Amniotic epithelial cell (primary cell): ENCODE results near the gene ITGB5.
"Not testable (repeated sequence)": the region's sequence is repeated elsewhere in the genome, so short reads cannot be mapped to it uniquely, and the experiment has no call there.

Experiments used
- DNase-seq: peaks from one replicate; pipeline ENCODE4 v3.0.0-alpha.2; 2010; ENCODE audit warnings: low read depth

ITGB5 gene

DNA sequence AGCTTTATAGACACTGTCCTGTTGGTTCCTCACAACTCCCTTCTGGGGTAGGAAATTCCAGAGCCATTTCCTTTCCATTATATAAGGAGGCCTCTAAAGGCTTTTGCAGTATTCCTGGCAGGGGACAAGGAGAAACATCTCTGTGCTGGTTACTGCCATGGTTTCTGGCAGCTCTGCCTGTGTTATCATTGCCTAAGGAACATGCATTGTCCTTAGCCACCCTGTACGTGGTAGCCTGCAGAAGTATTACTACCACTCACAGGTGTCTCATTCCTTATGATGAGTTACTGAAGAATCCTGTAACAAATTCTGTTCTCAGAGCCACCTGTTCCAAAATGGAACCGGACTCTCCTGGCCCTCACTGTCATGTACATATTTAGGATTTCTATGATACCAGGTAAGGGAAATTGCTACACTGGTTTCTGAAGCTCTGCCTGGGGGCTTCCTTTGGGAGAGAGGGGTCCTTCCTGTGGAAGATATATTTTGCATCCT is 98.9 kb downstream of the ITGB5 start:
- DNase-seq: no peak

DNA sequence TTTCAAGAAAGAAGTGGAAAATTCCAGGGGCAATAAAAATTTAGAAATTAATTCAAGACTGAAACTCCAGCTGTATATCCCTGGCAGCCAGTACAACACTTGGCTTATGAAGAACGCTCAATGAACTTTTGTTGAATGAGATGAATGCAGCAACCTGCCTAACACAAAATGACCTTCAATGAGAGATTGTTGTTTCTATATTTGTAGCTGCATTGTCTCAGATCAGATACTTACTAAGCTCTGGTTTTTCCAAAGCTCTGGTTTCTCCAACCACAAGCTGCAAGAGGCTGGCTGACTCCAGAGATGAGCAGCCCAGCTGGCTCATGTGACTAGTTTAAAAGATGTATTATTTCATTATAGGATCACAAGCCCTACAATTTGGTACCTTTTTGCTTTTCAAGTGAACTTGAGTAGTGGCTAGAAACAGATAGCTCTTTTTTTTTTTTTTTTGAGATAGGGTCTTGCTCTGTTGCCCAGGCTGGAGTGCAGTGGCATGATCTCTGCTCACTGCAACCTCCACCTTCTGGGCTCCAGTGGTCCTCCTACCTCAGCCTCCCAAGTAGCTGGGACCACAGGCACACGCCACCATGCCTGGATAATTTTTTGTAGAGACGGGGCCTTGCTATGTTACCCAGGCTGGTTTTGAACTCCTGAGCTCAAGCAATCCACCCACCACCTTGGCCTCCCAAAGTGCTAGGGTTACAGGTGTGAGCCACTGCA is 99.5 kb downstream of the ITGB5 start:
- DNase-seq: peak; percentile 84

DNA sequence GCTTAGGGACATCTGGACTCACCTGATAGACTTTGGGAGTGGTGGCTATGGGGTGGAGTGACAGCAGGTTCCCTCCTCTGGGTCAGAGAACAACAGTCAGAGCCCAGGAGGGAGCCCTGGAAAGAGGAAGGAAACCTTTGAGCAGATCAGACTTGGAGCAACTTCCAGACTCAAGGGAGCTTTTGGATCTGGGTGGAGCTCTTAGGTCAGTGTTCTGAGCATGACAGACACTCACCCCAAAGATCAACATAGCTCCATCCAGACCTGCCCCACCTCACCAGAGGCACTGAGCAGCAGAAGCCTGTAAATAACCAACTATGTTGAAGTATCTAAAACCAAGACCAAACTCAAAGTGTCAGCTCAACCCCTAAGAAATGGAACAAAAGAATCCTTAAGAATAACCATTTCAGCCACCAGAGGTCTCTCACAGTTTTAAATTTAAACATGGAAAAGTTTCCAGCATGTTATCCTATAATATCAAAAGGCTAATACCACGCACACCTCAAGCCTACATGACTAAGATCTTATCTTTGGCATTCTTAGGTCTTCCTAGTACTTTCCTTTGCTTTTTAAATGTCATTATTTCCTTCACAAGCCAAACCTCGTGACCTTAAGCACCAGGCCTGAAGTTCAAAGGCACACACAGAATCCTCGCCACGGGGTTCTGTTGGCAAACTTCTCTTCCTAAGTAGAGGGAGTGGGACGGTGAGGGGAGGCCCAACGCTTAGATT is 100.5 kb downstream of the ITGB5 start:
- peak; percentile 66 for DNase-seq

GRCh38 chr3:124785973-124786372 is 101.2 kb downstream of the ITGB5 start:
- DNase-seq: no peak

DNA sequence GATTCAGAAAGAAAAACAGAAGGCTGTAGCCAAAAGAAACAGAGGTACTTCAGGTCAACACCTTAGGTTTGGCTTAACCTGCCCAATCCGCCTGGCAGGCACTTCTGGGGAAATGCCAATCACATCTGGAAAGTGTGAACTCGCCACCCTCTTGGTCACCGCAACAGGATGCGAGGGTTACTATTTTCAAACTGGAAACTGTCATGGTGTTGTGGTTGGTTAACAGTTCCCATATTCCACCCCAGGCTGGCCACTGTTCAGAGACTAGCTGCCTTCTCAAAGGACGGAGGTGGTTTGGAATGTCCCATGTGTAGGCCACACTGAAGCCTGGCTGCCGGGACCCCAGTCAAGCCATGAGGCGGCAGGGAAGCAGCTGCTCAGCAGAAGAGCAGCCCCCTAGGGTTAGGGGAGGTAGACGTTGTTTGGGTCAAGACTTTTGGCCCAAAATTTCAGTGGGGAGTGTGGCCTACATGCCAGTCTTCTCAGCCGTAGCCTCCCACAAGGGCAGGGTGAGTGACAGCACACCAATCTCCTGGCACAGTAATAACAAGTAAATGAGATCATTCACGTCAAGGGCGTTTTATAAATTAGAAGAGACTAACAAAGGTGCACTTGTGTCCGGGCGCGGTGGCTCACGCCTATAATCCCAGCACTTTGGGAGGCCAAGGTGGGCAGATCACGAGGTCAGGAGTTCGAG is 102.3 kb downstream of the ITGB5 start:
- DNase-seq: no peak

GRCh38 chr3:124783696-124784095 is 103.5 kb downstream of the ITGB5 start:
- DNase-seq: no peak

- DNase-seq: not testable (repeated sequence)
Measured at GRCh38 chr3:124782377-124782712, 104.8 kb downstream of the ITGB5 start.

DNA sequence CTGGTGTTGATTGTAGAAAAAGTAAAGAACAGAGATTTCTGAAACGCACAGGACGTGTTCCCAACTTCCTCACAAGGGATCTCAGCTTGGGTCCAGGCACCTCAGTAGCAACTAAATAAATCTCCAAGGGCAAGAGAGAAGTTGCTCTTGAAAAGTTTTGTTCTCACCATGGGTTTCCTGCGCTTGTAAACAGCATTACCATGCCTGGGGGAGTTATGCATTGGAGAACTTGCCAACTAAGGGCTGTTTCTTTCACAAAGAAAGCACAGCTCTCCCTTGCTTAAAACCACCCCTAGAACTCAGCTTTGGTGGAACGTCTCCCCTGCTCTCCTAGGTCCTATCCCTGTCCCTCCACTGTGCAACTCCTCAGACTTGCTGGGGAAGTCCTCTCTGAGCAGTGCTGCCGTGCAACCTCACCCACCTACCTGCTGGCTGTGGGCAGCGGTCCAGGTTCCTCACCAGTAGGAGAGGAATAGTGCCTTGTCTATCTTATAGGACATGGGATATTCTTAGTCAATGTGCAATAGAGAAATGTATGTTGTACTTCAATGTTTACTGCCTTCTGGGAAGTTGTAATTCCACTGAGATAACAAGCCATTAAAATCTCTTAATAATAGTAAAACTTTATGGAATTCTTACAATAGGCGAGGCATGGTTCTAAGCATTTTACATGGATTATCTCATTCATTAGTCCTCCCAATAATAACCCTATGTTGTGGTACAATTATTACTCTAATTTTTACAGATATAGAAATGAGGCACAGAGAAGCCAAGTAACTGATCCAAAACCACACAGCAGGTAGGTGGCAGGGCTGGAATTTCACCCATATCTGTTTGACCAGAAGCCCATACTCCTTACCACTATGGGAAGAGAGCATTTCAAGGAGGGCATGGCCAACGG is 105.4 kb downstream of the ITGB5 start:
- no peak for DNase-seq

- DNase-seq: peak; percentile 63
Measured at GRCh38 chr3:124780761-124781475, 106.2 kb downstream of the ITGB5 start.

GRCh38 chr3:124780356-124780755 is 106.8 kb downstream of the ITGB5 start:
- peak; percentile 76 for DNase-seq

DNA sequence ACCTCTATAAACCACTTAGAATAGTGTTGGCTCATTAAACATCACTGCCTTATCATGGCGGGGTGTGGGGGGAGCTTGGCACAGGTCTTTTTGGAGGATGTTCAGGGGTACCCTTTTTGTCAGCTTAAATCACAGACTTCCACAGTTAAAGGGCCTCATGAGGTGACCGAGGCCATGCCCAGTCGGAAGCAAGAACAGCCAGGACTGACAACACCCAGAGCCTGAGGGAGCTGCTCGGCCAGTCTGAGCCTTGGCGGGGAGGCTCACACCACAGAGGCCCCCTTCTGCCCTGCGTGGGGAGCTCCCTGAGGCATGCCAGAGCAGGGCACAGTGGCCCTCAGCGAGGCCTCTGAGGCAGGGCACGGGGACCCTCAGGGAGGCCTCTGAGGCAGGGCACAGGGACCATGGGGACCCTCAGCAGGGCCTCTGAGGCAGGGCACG is 107.4 kb downstream of the ITGB5 start:
- DNase-seq: no peak

- no peak for DNase-seq
Measured at GRCh38 chr3:124779116-124779515, 108.0 kb downstream of the ITGB5 start.

GRCh38 chr3:124777762-124778470 is 109.2 kb downstream of the ITGB5 start:
- no peak for DNase-seq

DNA sequence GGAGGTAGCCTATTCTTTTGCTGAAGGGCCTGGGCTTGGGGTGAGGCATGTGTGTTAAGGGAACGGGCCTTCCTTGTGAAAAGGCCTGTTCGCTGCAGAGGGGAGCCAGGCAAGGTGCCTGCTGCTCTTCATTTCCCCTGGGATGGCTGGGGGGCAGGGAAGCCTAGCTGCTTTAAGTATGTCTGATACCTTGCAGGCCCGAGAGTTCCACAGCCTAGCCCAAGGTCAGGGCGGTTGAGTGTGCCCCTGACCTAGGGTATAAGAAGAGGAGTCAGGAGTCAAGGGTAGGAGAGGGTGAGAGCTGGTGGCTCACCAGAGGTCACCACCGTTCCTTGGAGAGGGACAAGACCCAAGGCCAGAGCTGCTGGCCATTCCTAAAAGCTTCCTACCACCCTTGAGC is 110.3 kb downstream of the ITGB5 start:
- no peak for DNase-seq

GRCh38 chr3:124775877-124776276 is 111.3 kb downstream of the ITGB5 start:
- no peak for DNase-seq

GRCh38 chr3:124774841-124775402 is 112.2 kb downstream of the ITGB5 start:
- no peak for DNase-seq

GRCh38 chr3:124774327-124774718 is 112.8 kb downstream of the ITGB5 start:
- peak; percentile 73 for DNase-seq

- DNase-seq: no peak
Measured at GRCh38 chr3:124773351-124774326, 113.5 kb downstream of the ITGB5 start.
